Measurements from ENCODE around the gene KCTD15.

- TF ChIP-seq CTCF (IDR thresholded peaks at IDR 0.05) (no peak), POLR2A (IDR thresholded peaks at IDR 0.05) (no peak)
These were observed 1.8 kb upstream of the KCTD15 start for GRCh38 chr19:33794683-33795369.

Measured in upper lobe of left lung (tissue), 4 donors.